ENCODE measurements around the gene GPRIN3.

The GPRIN3 gene

GRCh38 chr4:89347363-89348025 is 39.9 kb upstream of the GPRIN3 start:
- H3K4me3 ChIP-seq (ENCODE audit: low read depth, low read length) = no peak overlapping the region
- DNase-seq (ENCODE audit: low read depth) = no peak
- no peak for TF ChIP-seq CTCF (IDR thresholded peaks at IDR 0.05; ENCODE audit: low read depth, low read length, missing control alignments)

- no peak for TF ChIP-seq CTCF (IDR thresholded peaks at IDR 0.05; ENCODE audit: low read depth, low read length, missing control alignments)
- H3K4me3 ChIP-seq (ENCODE audit: low read depth, low read length) = no peak overlapping the region
- no peak for DNase-seq (ENCODE audit: low read depth)
These were observed 37.0 kb upstream of the GPRIN3 start for GRCh38 chr4:89344571-89344970.

- TF ChIP-seq CTCF (IDR thresholded peaks at IDR 0.05; ENCODE audit: low read depth, low read length, missing control alignments) = no peak
- no peak overlapping the region for H3K4me3 ChIP-seq (ENCODE audit: low read depth, low read length)
These were observed 30.6 kb upstream of the GPRIN3 start for GRCh38 chr4:89338206-89338605.

GRCh38 chr4:89337681-89338080 is 30.1 kb upstream of the GPRIN3 start:
- H3K4me3 ChIP-seq (ENCODE audit: low read depth, low read length) = no peak overlapping the region
- DNase-seq (ENCODE audit: low read depth) = no peak
- no peak for TF ChIP-seq CTCF (IDR thresholded peaks at IDR 0.05; ENCODE audit: low read depth, low read length, missing control alignments)

More at GRCh38 chr4:89338206-89338605, 30.6 kb upstream of the GPRIN3 start:
- no peak for DNase-seq (ENCODE audit: low read depth)

GRCh38 chr4:89336818-89337420 is 29.3 kb upstream of the GPRIN3 start:
- H3K4me3 ChIP-seq (ENCODE audit: low read depth, low read length) = no peak overlapping the region
- TF ChIP-seq CTCF (IDR thresholded peaks at IDR 0.05; ENCODE audit: low read depth, low read length, missing control alignments) = no peak
- DNase-seq (ENCODE audit: low read depth) = no peak

- TF ChIP-seq CTCF (IDR thresholded peaks at IDR 0.05; ENCODE audit: low read depth, low read length, missing control alignments) = no peak
- no peak for DNase-seq (ENCODE audit: low read depth)
- H3K4me3 ChIP-seq (ENCODE audit: low read depth, low read length) = no peak overlapping the region
These were observed 27.2 kb upstream of the GPRIN3 start for GRCh38 chr4:89334830-89335229.

GRCh38 chr4:89334311-89334710 is 26.7 kb upstream of the GPRIN3 start:
- H3K4me3 ChIP-seq (ENCODE audit: low read depth, low read length) = no peak overlapping the region
- TF ChIP-seq CTCF (IDR thresholded peaks at IDR 0.05; ENCODE audit: low read depth, low read length, missing control alignments) = no peak
- DNase-seq (ENCODE audit: low read depth) = no peak
